Epithelial cell of proximal tubule (primary cell): ENCODE measurements around the gene NTN1. TPM values are rescaled to one million over a fixed set of nuclear protein-coding genes. Genes with fewer than 3 reads are reported as not detected.
"Not testable (repeated sequence)": the region's sequence is repeated elsewhere in the genome, so short reads cannot be mapped to it uniquely, and the experiment has no call there.

Experiments
- DNase-seq: peaks from one replicate; pipeline ENCODE4 v3.0.0-alpha.2; 2011; ENCODE audit warnings: low read depth
- H3K4me3 ChIP-seq: 2 replicates; pipeline ENCODE4 v1.5.1; 2011; ENCODE audit warnings: low read depth, mild to moderate bottlenecking, low read length
- CTCF ChIP-seq: conservative IDR thresholded peaks from 2 replicates; pipeline ENCODE4 v1.5.1; 2012; ENCODE audit warnings: low read depth, mild to moderate bottlenecking, low read length
- total RNA-seq: library from RNA; depleted of rRNA; stranded (reverse); fragments of >200 nt; gene quantifications from 2 replicates; pipeline ENCODE4 v1.2.3, GENCODE V29; 2015

NTN1 gene
- total RNA-seq: 1.2 and 1.3 TPM in 2 replicates

- no peak for DNase-seq
- no peak for TF ChIP-seq CTCF
- peak within 1 kb of the TSS; percentile 40 for H3K4me3 ChIP-seq
These were observed at the start of gene NTN1 for GRCh38 chr17:9021158-9021991. Gene NTN1, plus strand, starts transcription at chr17:9021510. Its CDS starts 864 bp downstream, at chr17:9022374.

- no peak for DNase-seq
- TF ChIP-seq CTCF: no peak
These were observed 46.1 kb upstream of the NTN1 start for GRCh38 chr17:8975091-8975725.

GRCh38 chr17:8976638-8977037 lies 44.7 kb upstream of the NTN1 start:
- no peak for DNase-seq

More at GRCh38 chr17:8975091-8975725, 46.1 kb upstream of the NTN1 start:
- no peak overlapping the region for H3K4me3 ChIP-seq

GRCh38 chr17:8979715-8980114 lies 41.6 kb upstream of the NTN1 start:
- DNase-seq: no peak
- no peak for TF ChIP-seq CTCF
- no peak overlapping the region for H3K4me3 ChIP-seq

More at GRCh38 chr17:8976638-8977037, 44.7 kb upstream of the NTN1 start:
- H3K4me3 ChIP-seq: no peak overlapping the region
- no peak for TF ChIP-seq CTCF

GRCh38 chr17:8981443-8981842 lies 39.9 kb upstream of the NTN1 start:
- TF ChIP-seq CTCF: no peak
- H3K4me3 ChIP-seq: no peak overlapping the region
- DNase-seq: no peak

- not testable (repeated sequence) for DNase-seq, H3K4me3 ChIP-seq
These were observed 37.1 kb upstream of the NTN1 start for GRCh38 chr17:8984225-8984624.

GRCh38 chr17:8985054-8985701 lies 36.1 kb upstream of the NTN1 start:
- no peak overlapping the region for H3K4me3 ChIP-seq
- TF ChIP-seq CTCF: no peak
- no peak for DNase-seq
